ENCODE results near the gene DR1. TPM values are rescaled to one million over a fixed set of nuclear protein-coding genes. Genes with fewer than 3 reads are reported as not detected.

The DR1 gene
- total and polyA plus RNA-seq, 3 donors from 2014 or later, result 56.0 to 133 (median 62.1) TPM

GRCh38 chr1:93306920-93307319 lies 38.8 kb upstream of the DR1 start:
- H3K4me3 ChIP-seq, result no peak overlapping the region
- intact Hi-C loops (cut with DNase I; ENCODE audit: low total_unique reads), result no loop called here
- no peaks in the 10 kb centered on the region for H3K36me3 ChIP-seq (ENCODE audit: low read depth, missing control alignments)
- no peaks in the 10 kb centered on the region for H3K4me1 ChIP-seq
- H3K9me3 ChIP-seq, result no peaks in the 10 kb centered on the region
- TF ChIP-seq POLR2A (IDR thresholded peaks at IDR 0.05) (no peak), CTCF (IDR thresholded peaks at IDR 0.05) (no peak)
- no peak overlapping the region for H3K27ac ChIP-seq
- H3K27me3 ChIP-seq, result no peaks in the 10 kb centered on the region
- no peak for DNase-seq

GRCh38 chr1:93313026-93313425 lies 32.7 kb upstream of the DR1 start:
- Histone ChIP-seq H3K4me1 (no peaks in the 10 kb centered on the region), H3K27ac (no peak overlapping the region), H3K9me3 (no peaks in the 10 kb centered on the region), H3K4me3 (no peak overlapping the region), H3K27me3 (no peaks in the 10 kb centered on the region), H3K36me3 (ENCODE audit: low read depth, missing control alignments) (no peaks in the 10 kb centered on the region)
- intact Hi-C loops (cut with DNase I; ENCODE audit: low total_unique reads), result no loop called here
- 73 to 85% methylated on average over 4 of the region's 4 CpGs for WGBS, 2 donors
- no peak for TF ChIP-seq CTCF (IDR thresholded peaks at IDR 0.05)
- TF ChIP-seq POLR2A (IDR thresholded peaks at IDR 0.05), result no peak
- DNase-seq, result no peak

- no peaks in the 10 kb centered on the region for H3K27me3 ChIP-seq
- TF ChIP-seq CTCF (IDR thresholded peaks at IDR 0.05) (no peak), POLR2A (IDR thresholded peaks at IDR 0.05) (no peak)
- intact Hi-C loops (cut with DNase I; ENCODE audit: low total_unique reads), result no loop called here
- H3K9me3 ChIP-seq, result no peaks in the 10 kb centered on the region
- DNase-seq, result peak; percentile 40
- WGBS, 2 donors, result 80 to 89% methylated on average over 2 of the region's 2 CpGs
- H3K36me3 ChIP-seq (ENCODE audit: low read depth, missing control alignments), result no peaks in the 10 kb centered on the region
- no peak overlapping the region for H3K4me3 ChIP-seq
- H3K27ac ChIP-seq, result no peak overlapping the region
- peaks cover 2% of the 10 kb centered on the region for H3K4me1 ChIP-seq
Measured at GRCh38 chr1:93317207-93317606, 28.5 kb upstream of the DR1 start.

GRCh38 chr1:93317943-93318342 lies 27.8 kb upstream of the DR1 start:
- DNase-seq, result no peak
- Histone ChIP-seq H3K9me3 (no peaks in the 10 kb centered on the region), H3K36me3 (ENCODE audit: low read depth, missing control alignments) (no peaks in the 10 kb centered on the region), H3K27ac (no peak overlapping the region), H3K4me1 (peaks cover 7% of the 10 kb centered on the region), H3K27me3 (no peaks in the 10 kb centered on the region), H3K4me3 (no peak overlapping the region)
- 98 to 100% methylated on average over 2 of the region's 2 CpGs for WGBS, 2 donors
- intact Hi-C loops (cut with DNase I; ENCODE audit: low total_unique reads), result no loop called here
- TF ChIP-seq POLR2A (IDR thresholded peaks at IDR 0.05), result no peak

- WGBS, 2 donors, result 95 to 100% methylated on average over 1 of the region's 1 CpG
- no peak for TF ChIP-seq POLR2A (IDR thresholded peaks at IDR 0.05)
- TF ChIP-seq CTCF (IDR thresholded peaks at IDR 0.05), result no peak
- Histone ChIP-seq H3K4me3 (no peak overlapping the region), H3K27ac (no peak overlapping the region), H3K36me3 (ENCODE audit: low read depth, missing control alignments) (no peaks in the 10 kb centered on the region), H3K9me3 (no peaks in the 10 kb centered on the region), H3K4me1 (peaks cover 14% of the 10 kb centered on the region), H3K27me3 (no peaks in the 10 kb centered on the region)
- DNase-seq, result no peak
- intact Hi-C loops (cut with DNase I; ENCODE audit: low total_unique reads), result no loop called here
Measured at GRCh38 chr1:93321720-93322119, 24.0 kb upstream of the DR1 start.

Data from testis (tissue), 3 donors.